MM.1S (cell line): ENCODE data around the gene CTXN1.

Experiments
- DNase-seq: peaks from one replicate; pipeline ENCODE4 v3.0.0-alpha.2; 2015
- H2AFZ ChIP-seq: fragments of 300-600 bp; sonication (generic); 2 replicates; pipeline ENCODE4 v1.6.0; 2016; ENCODE audit warnings: antibody characterized with exemption, low read length
- H3F3A ChIP-seq: fragments of 300-600 bp; sonication (generic); 2 replicates; pipeline ENCODE4 v1.6.1; 2016; ENCODE audit warnings: mild to moderate bottlenecking, antibody characterized with exemption, low read length, moderate library complexity, mixed read lengths; ENCODE audit not compliant: insufficient read depth
- H3K27ac ChIP-seq: fragments of 300-600 bp; sonication (generic); 2 replicates; pipeline ENCODE4 v1.5.1; 2016; ENCODE audit warnings: mild to moderate bottlenecking, low read length
- H3K27me3 ChIP-seq: fragments of 300-600 bp; sonication (generic); replicated peaks from 2 replicates; pipeline ENCODE4 v1.6.0; 2016; ENCODE audit warnings: low read length; ENCODE audit not compliant: insufficient read depth
- H3K36me3 ChIP-seq: fragments of 300-600 bp; sonication (generic); replicated peaks from 2 replicates; pipeline ENCODE4 v1.6.1; 2016; ENCODE audit warnings: mild to moderate bottlenecking, low read length, mixed read lengths; ENCODE audit not compliant: insufficient read depth
- H3K4me1 ChIP-seq: fragments of 300-600 bp; sonication (generic); 2 replicates; pipeline ENCODE4 v1.6.1; 2016; ENCODE audit warnings: low read length, mixed read lengths
- H3K4me2 ChIP-seq: fragments of 300-600 bp; sonication (generic); 2 replicates; pipeline ENCODE4 v1.6.0; 2016; ENCODE audit warnings: low read depth, low read length
- H3K4me3 ChIP-seq: fragments of 300-600 bp; sonication (generic); 2 replicates; pipeline ENCODE4 v1.5.1; 2016; ENCODE audit warnings: low read length, mixed read lengths
- H3K79me2 ChIP-seq: fragments of 300-600 bp; sonication (generic); 2 replicates; pipeline ENCODE4 v1.6.1; 2016; ENCODE audit warnings: mixed run types, low read length, mixed read lengths
- H3K9ac ChIP-seq: fragments of 300-600 bp; sonication (generic); 2 replicates; pipeline ENCODE4 v1.6.1; 2016; ENCODE audit warnings: low read length, mixed read lengths
- H3K9me2 ChIP-seq: fragments of 300-600 bp; sonication (generic); replicated peaks from 2 replicates; pipeline ENCODE4 v1.6.1; 2016; ENCODE audit warnings: mild to moderate bottlenecking, low read length, mixed read lengths; ENCODE audit not compliant: insufficient read depth
- H3K9me3 ChIP-seq: fragments of 300-600 bp; sonication (generic); replicated peaks from 2 replicates; pipeline ENCODE4 v1.6.1; 2016; ENCODE audit warnings: mild to moderate bottlenecking, low read length, mixed read lengths; ENCODE audit not compliant: insufficient read depth
- H4K20me1 ChIP-seq: fragments of 300-600 bp; sonication (generic); 2 replicates; pipeline ENCODE4 v1.6.1; 2016; ENCODE audit warnings: mild to moderate bottlenecking, low read length, moderate library complexity, mixed read lengths; ENCODE audit not compliant: insufficient read depth
- CTCF ChIP-seq: fragments of 300-600 bp; sonication (generic); IDR thresholded peaks from 2 replicates; pipeline ENCODE4 v1.5.1; 2016; ENCODE audit warnings: antibody characterized with exemption, low read length, mixed read lengths
- EZH2 ChIP-seq: fragments of 300-600 bp; sonication (generic); optimal IDR thresholded peaks from 2 replicates; pipeline ENCODE3; 2017; ENCODE audit warnings: low read depth, mild to moderate bottlenecking, antibody characterized with exemption, low read length, mixed read lengths
- EZH2phosphoT487 ChIP-seq: fragments of 300-600 bp; sonication (generic); IDR thresholded peaks from 2 replicates; pipeline ENCODE4 v1.6.1; 2018; ENCODE audit warnings: antibody characterized with exemption, low read length

CTXN1 gene

GRCh38 chr19:7883796-7884570 lies 42.0 kb downstream of the CTXN1 start:
- H3K79me2 ChIP-seq: no peaks in the 10 kb centered on the region
- H3K36me3 ChIP-seq: no peaks in the 10 kb centered on the region
- no peak overlapping the region for H3K4me3 ChIP-seq
- H4K20me1 ChIP-seq: no peaks in the 10 kb centered on the region
- no peak for DNase-seq
- no peaks in the 10 kb centered on the region for H3K9me2 ChIP-seq
- no peak overlapping the region for H3K9ac ChIP-seq
- H2AFZ ChIP-seq: no peak overlapping the region
- H3K27ac ChIP-seq: no peak overlapping the region
- H3K4me1 ChIP-seq: no peaks in the 10 kb centered on the region
- TF ChIP-seq CTCF: no peak
- TF ChIP-seq EZH2phosphoT487: no peak
- TF ChIP-seq EZH2: no peak
- peaks cover 37% of the 10 kb centered on the region for H3K27me3 ChIP-seq
- H3K9me3 ChIP-seq: no peaks in the 10 kb centered on the region
- H3F3A ChIP-seq: no peaks in the 10 kb centered on the region
- H3K4me2 ChIP-seq: no peak overlapping the region

GRCh38 chr19:7883105-7883504 lies 42.8 kb downstream of the CTXN1 start:
- Histone ChIP-seq H3K9ac (no peak overlapping the region), H3K27me3 (peaks cover 28% of the 10 kb centered on the region), H3K36me3 (no peaks in the 10 kb centered on the region), H3K4me2 (no peak overlapping the region), H3K4me1 (no peaks in the 10 kb centered on the region), H3K4me3 (no peak overlapping the region), H3F3A (no peaks in the 10 kb centered on the region), H3K9me2 (no peaks in the 10 kb centered on the region), H3K9me3 (no peaks in the 10 kb centered on the region), H3K27ac (no peak overlapping the region), H3K79me2 (no peaks in the 10 kb centered on the region), H4K20me1 (no peaks in the 10 kb centered on the region), H2AFZ (no peak overlapping the region)
- TF ChIP-seq EZH2phosphoT487 (no peak), CTCF (no peak), EZH2 (no peak)
- DNase-seq: no peak

GRCh38 chr19:7881910-7882309 lies 44.0 kb downstream of the CTXN1 start:
- peaks cover 24% of the 10 kb centered on the region for H3K27me3 ChIP-seq
- H3K4me3 ChIP-seq: no peak overlapping the region
- H3K36me3 ChIP-seq: no peaks in the 10 kb centered on the region
- no peaks in the 10 kb centered on the region for H3K9me2 ChIP-seq
- H3K4me2 ChIP-seq: no peak overlapping the region
- H3K4me1 ChIP-seq: no peaks in the 10 kb centered on the region
- H3K9ac ChIP-seq: no peak overlapping the region
- no peaks in the 10 kb centered on the region for H3K79me2 ChIP-seq
- DNase-seq: no peak
- no peak overlapping the region for H3K27ac ChIP-seq
- H4K20me1 ChIP-seq: no peaks in the 10 kb centered on the region
- H3K9me3 ChIP-seq: no peaks in the 10 kb centered on the region
- no peak for TF ChIP-seq EZH2
- TF ChIP-seq CTCF: no peak
- no peak for TF ChIP-seq EZH2phosphoT487
- no peaks in the 10 kb centered on the region for H3F3A ChIP-seq
- H2AFZ ChIP-seq: no peak overlapping the region
